GM21619 (cell line): ENCODE measurements around the gene SEMA4C.
A peak's percentile ranks its signal among the peaks of the same experiment; 100 is the strongest.

Experiments
- ATAC-seq: cut with Tn5 transposase; IDR thresholded peaks from one replicate; pipeline ENCODE4 v1.9.1; 2021; ENCODE audit not compliant: unreplicated experiment

The SEMA4C gene

GRCh38 chr2:96846825-96847224, 23.1 kb downstream of the SEMA4C start:
- ATAC-seq = no peak

GRCh38 chr2:96844405-96844808, 25.5 kb downstream of the SEMA4C start:
- no peak for ATAC-seq

GRCh38 chr2:96843538-96844268, 26.2 kb downstream of the SEMA4C start, which contains the start of gene ANKRD23:
Gene ANKRD23, minus strand, starts transcription at chr2:96844021. Its CDS starts 29 bp downstream, at chr2:96843992.
- no peak for ATAC-seq

GRCh38 chr2:96842600-96842999, 27.3 kb downstream of the SEMA4C start:
- no peak for ATAC-seq

- no peak for ATAC-seq
Measured at GRCh38 chr2:96841701-96842495, 28.0 kb downstream of the SEMA4C start.

GRCh38 chr2:96839875-96840850, 29.7 kb downstream of the SEMA4C start:
- no peak for ATAC-seq

- ATAC-seq = peak; percentile 68
Measured at GRCh38 chr2:96839293-96839874, 30.5 kb downstream of the SEMA4C start.

GRCh38 chr2:96838345-96839292, 31.3 kb downstream of the SEMA4C start:
- no peak for ATAC-seq

- ATAC-seq = no peak
Measured at GRCh38 chr2:96837575-96837974, 32.3 kb downstream of the SEMA4C start.

- ATAC-seq = no peak
Measured at GRCh38 chr2:96835830-96836229, 34.0 kb downstream of the SEMA4C start.

GRCh38 chr2:96832754-96833507, 36.9 kb downstream of the SEMA4C start:
- no peak for ATAC-seq

- ATAC-seq = no peak
Measured at GRCh38 chr2:96832408-96832753, 37.5 kb downstream of the SEMA4C start.

- ATAC-seq = no peak
Measured at GRCh38 chr2:96831679-96832078, 38.2 kb downstream of the SEMA4C start.

GRCh38 chr2:96830044-96830562, 39.8 kb downstream of the SEMA4C start:
- ATAC-seq = no peak

GRCh38 chr2:96828874-96829273, 41.0 kb downstream of the SEMA4C start:
- ATAC-seq = no peak

- no peak for ATAC-seq
Measured at GRCh38 chr2:96828436-96828835, 41.4 kb downstream of the SEMA4C start.

GRCh38 chr2:96826546-96827278, 43.2 kb downstream of the SEMA4C start:
- no peak for ATAC-seq

GRCh38 chr2:96825057-96825456, 44.8 kb downstream of the SEMA4C start:
- no peak for ATAC-seq
